Ishikawa (cell line): ENCODE results near the gene ZNF57.

Source experiments
- CEBPB ChIP-seq: IDR thresholded peaks from 2 replicates; pipeline ENCODE4 v1.6.1; 2012
- CREB1 ChIP-seq: IDR thresholded peaks from 2 replicates; pipeline ENCODE4 v1.6.1; 2012; ENCODE audit warnings: low read depth
- EGR1 ChIP-seq: IDR thresholded peaks from 2 replicates; pipeline ENCODE4 v1.6.1; 2012
- EP300 ChIP-seq: IDR thresholded peaks from 2 replicates; pipeline ENCODE4 v1.6.1; 2012; ENCODE audit warnings: borderline replicate concordance
- FOXM1 ChIP-seq: IDR thresholded peaks from 2 replicates; pipeline ENCODE4 v1.6.1; 2012; ENCODE audit warnings: low read depth, borderline replicate concordance
- NFIC ChIP-seq: IDR thresholded peaks from 2 replicates; pipeline ENCODE4 v1.6.1; 2012
- RAD21 ChIP-seq: IDR thresholded peaks from 2 replicates; pipeline ENCODE4 v1.6.1; 2012; ENCODE audit warnings: low read depth
- REST ChIP-seq: IDR thresholded peaks from 2 replicates; pipeline ENCODE4 v1.6.1; 2012; ENCODE audit warnings: low read depth, mild to moderate bottlenecking
- TAF1 ChIP-seq: IDR thresholded peaks from 2 replicates; pipeline ENCODE4 v1.6.1; 2012; ENCODE audit warnings: low read depth, mild to moderate bottlenecking
- TCF12 ChIP-seq: IDR thresholded peaks from 2 replicates; pipeline ENCODE4 v1.6.1; 2012; ENCODE audit warnings: low read depth
- TEAD4 ChIP-seq: IDR thresholded peaks from 2 replicates; pipeline ENCODE4 v1.6.1; 2012
- USF1 ChIP-seq: IDR thresholded peaks from 2 replicates; pipeline ENCODE4 v1.6.1; 2012
- YY1 ChIP-seq: IDR thresholded peaks from 2 replicates; pipeline ENCODE4 v1.6.1; 2012; ENCODE audit warnings: low read depth
- ZBTB7A ChIP-seq: IDR thresholded peaks from 2 replicates; pipeline ENCODE4 v1.6.1; 2012; ENCODE audit warnings: low read depth
- TF ChIP-seq, protein P1 (sequence below): IDR thresholded peaks from 2 replicates; pipeline ENCODE4 v1.6.1; 2012

The ZNF57 gene

GRCh38 chr19:2900296-2901252, at the start of gene ZNF57:
TSS of gene ZNF57 (plus strand) at chr19:2900928. CDS start at chr19:2901046, 118 bp downstream.
- TF ChIP-seq CREB1 (0 out of 2 replicates have a peak, but pooled peaks have one; percentile 7), FOXM1 (no peak), YY1 (no peak), EGR1 (peak; percentile 70), NFIC (peak; percentile 54), ZBTB7A (peak; percentile 69; the same call in 1 of the 2 replicates), RAD21 (no peak), USF1 (0 out of 2 replicates have a peak, but pooled peaks have one; percentile 39), TAF1 (peak; percentile 39; the same call in 1 of the 2 replicates)
- TF ChIP-seq, protein P1, sequence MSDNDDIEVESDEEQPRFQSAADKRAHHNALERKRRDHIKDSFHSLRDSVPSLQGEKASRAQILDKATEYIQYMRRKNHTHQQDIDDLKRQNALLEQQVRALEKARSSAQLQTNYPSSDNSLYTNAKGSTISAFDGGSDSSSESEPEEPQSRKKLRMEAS: peak; percentile 90

DNA sequence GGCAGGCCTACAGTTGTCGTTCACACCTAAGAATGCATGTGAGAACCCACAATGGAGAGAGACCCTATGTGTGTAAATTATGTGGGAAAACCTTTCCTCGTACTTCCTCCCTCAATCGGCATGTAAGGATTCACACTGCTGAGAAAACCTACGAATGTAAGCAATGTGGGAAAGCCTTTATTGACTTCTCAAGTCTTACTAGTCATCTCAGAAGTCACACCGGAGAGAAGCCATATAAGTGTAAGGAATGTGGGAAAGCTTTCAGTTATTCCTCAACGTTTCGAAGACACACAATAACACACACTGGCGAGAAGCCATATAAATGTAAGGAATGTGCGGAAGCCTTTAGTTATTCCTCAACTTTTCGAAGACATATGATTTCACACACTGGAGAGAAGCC, 48.1 kb upstream of the ZNF57 start:
- TF ChIP-seq USF1 (no peak), TEAD4 (no peak), YY1 (no peak), RAD21 (no peak), ZBTB7A (no peak), TAF1 (no peak)

- TF ChIP-seq EP300 (no peak), FOXM1 (no peak), ZBTB7A (no peak), NFIC (no peak)
Measured at GRCh38 chr19:2853015-2853606, 47.6 kb upstream of the ZNF57 start.

DNA sequence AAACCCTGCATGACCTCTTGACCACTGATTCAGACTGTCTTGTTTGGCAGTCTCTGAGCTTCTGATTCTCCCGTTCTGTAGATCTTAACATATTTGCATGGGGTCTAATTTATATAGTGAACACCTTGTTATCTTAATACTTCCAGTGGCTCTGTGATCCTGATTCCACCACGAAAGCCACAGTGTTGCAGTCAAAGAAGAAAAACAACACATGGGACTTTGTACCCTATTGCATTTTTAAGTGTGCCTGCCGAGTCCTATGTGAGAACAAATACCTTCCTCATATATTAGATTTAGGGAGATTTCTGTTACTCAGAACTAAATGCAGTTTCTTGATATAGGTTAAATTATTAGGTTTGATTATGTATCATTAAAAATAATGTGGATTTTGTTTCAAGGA, 45.9 kb upstream of the ZNF57 start:
- TF ChIP-seq CEBPB (no peak), FOXM1 (no peak), NFIC (no peak), RAD21 (no peak), REST (no peak), TEAD4 (no peak), CREB1 (no peak), TAF1 (no peak), YY1 (no peak)
- TF ChIP-seq, protein P1: no peak

GRCh38 chr19:2856457-2857050, 44.2 kb upstream of the ZNF57 start:
- TF ChIP-seq, protein P1: no peak
- TF ChIP-seq EGR1: no peak
- no peak for TF ChIP-seq TEAD4
- TF ChIP-seq ZBTB7A: no peak
- TF ChIP-seq FOXM1: no peak
- no peak for TF ChIP-seq TCF12
- TF ChIP-seq TAF1: no peak
- no peak for TF ChIP-seq USF1
- no peak for TF ChIP-seq CREB1
- no peak for TF ChIP-seq REST
- TF ChIP-seq EP300: no peak
- TF ChIP-seq RAD21: no peak
- TF ChIP-seq YY1: no peak
- TF ChIP-seq NFIC: no peak
- TF ChIP-seq CEBPB: no peak
